Measurements from ENCODE around the gene HAUS7. TPM values are rescaled to one million over a fixed set of nuclear protein-coding genes. Genes with fewer than 3 reads are reported as not detected.

Gene HAUS7
- total RNA-seq, result 10 to 100 TPM; 12.7 to 25.7 (median 18.2) TPM
- polyA plus RNA-seq, result 10 to 100 TPM; 24.3 to 45.3 TPM
- long read RNA-seq, donor 1, transcript HAUS7-202 (10 exons, 1,363 nt), result major isoform, 18 of 19 reads
- long read RNA-seq, donor 1, partial matches to known transcripts, result 1 of 19 reads
- long read RNA-seq, donor 1, other reads (novel, unspliced or antisense), result 0 of 19 reads
- long read RNA-seq, donor 2, transcript HAUS7-202 (10 exons, 1,363 nt), result major isoform, 18 of 23 reads
- long read RNA-seq, donor 2, partial matches to known transcripts, result 2 of 23 reads
- long read RNA-seq, donor 2, other reads (novel, unspliced or antisense), result 3 of 23 reads
- long read RNA-seq, donor 3, transcript HAUS7-202 (10 exons, 1,363 nt), result major isoform, 49 of 49 reads
- long read RNA-seq, donor 3, partial matches to known transcripts, result 0 of 49 reads
- long read RNA-seq, donor 3, other reads (novel, unspliced or antisense), result 0 of 49 reads

GRCh38 chrX:153470411-153471363 lies at the start of gene HAUS7:
HAUS7 (minus strand) TSS chrX:153470576; CDS start chrX:153470557, 19 bp downstream.
- TF ChIP-seq CTCF (IDR thresholded peaks at IDR 0.05), result peak; percentile 32 to 86 (median 72)
- H3K4me1 ChIP-seq, result peaks cover 0 to 33% (median 12%) of the 10 kb centered on the region in 9 donors
- peak within 1 kb of the TSS; percentile 28 to 76 (median 68) for H3K4me3 ChIP-seq
- peaks cover 0 to 5% (median 0%) of the 10 kb centered on the region in 7 donors for H3K27me3 ChIP-seq
- intact Hi-C loops (cut with DNase I), result loop anchor here in 6 of 10 donors (2.0 to 10.0 kb wide), 6 partner anchors 24 to 528 kb away; partner anchors contain the start of gene BGN (in 2 of the 6)
- ATAC-seq (peak; percentile 84 to 94 (median 90)), DNase-seq (peak; percentile 88 to 90)
- peaks cover 0 to 5% (median 0%) of the 10 kb centered on the region in 9 donors for H3K36me3 ChIP-seq
- WGBS, 2 donors, result 8 to 13% methylated on average over 42 to 65 of the region's 70 CpGs
- H3K9me3 ChIP-seq, result no peaks in the 10 kb centered on the region
- H3K27ac ChIP-seq, result peak within 1 kb of the TSS; percentile 59 to 84 (median 72)

- Histone ChIP-seq H3K27ac (no peak overlapping the region), H3K4me1 (no peaks in the 10 kb centered on the region), H3K4me3 (no peak overlapping the region), H3K9me3 (no peaks in the 10 kb centered on the region), H3K27me3 (peaks cover 0 to 82% (median 37%) of the 10 kb centered on the region in 7 donors), H3K36me3 (no peaks in the 10 kb centered on the region)
- 74% methylated on average over 21 of the region's 21 CpGs for WGBS, 2 donors
- TF ChIP-seq CTCF (IDR thresholded peaks at IDR 0.05), result no peak
- DNase-seq (no peak), ATAC-seq (no peak)
- intact Hi-C loops (cut with DNase I), result no loop called here
Observed at GRCh38 chrX:153519569-153520286, 49.4 kb upstream of the HAUS7 start.

- intact Hi-C loops (cut with DNase I), result no loop called here
- WGBS, 2 donors, result 2 to 5% methylated on average over 22 to 39 of the region's 70 CpGs
- no peak overlapping the region for H3K27ac ChIP-seq
- no peak for DNase-seq
- no peaks in the 10 kb centered on the region for H3K4me1 ChIP-seq
- H3K36me3 ChIP-seq, result no peaks in the 10 kb centered on the region
- TF ChIP-seq CTCF (IDR thresholded peaks at IDR 0.05), result no peak
- H3K4me3 ChIP-seq, result no peak overlapping the region
- H3K9me3 ChIP-seq, result no peaks in the 10 kb centered on the region
- peaks cover 0 to 73% (median 37%) of the 10 kb centered on the region in 7 donors for H3K27me3 ChIP-seq
- no peak for ATAC-seq
Observed at GRCh38 chrX:153517946-153518834, 47.8 kb upstream of the HAUS7 start.

Measured in heart right ventricle (tissue), 16 donors.